ENCODE results near the gene HMG20A.

The HMG20A gene

GRCh38 chr15:77409259-77410156 is 11.2 kb upstream of the HMG20A start:
- TF ChIP-seq SIN3A (IDR thresholded peaks at IDR 0.05; ENCODE audit: borderline replicate concordance, insufficient read depth, low read length) = no peak
- no peak for TF ChIP-seq FOXP2 (optimal IDR thresholded peaks at IDR 0.05; ENCODE audit: borderline replicate concordance, extremely low read depth, extremely low read length, insufficient read depth)
- no peak for TF ChIP-seq POLR2AphosphoS5 (IDR thresholded peaks at IDR 0.05; ENCODE audit: low read depth, low read length)
- TF ChIP-seq, protein P1, sequence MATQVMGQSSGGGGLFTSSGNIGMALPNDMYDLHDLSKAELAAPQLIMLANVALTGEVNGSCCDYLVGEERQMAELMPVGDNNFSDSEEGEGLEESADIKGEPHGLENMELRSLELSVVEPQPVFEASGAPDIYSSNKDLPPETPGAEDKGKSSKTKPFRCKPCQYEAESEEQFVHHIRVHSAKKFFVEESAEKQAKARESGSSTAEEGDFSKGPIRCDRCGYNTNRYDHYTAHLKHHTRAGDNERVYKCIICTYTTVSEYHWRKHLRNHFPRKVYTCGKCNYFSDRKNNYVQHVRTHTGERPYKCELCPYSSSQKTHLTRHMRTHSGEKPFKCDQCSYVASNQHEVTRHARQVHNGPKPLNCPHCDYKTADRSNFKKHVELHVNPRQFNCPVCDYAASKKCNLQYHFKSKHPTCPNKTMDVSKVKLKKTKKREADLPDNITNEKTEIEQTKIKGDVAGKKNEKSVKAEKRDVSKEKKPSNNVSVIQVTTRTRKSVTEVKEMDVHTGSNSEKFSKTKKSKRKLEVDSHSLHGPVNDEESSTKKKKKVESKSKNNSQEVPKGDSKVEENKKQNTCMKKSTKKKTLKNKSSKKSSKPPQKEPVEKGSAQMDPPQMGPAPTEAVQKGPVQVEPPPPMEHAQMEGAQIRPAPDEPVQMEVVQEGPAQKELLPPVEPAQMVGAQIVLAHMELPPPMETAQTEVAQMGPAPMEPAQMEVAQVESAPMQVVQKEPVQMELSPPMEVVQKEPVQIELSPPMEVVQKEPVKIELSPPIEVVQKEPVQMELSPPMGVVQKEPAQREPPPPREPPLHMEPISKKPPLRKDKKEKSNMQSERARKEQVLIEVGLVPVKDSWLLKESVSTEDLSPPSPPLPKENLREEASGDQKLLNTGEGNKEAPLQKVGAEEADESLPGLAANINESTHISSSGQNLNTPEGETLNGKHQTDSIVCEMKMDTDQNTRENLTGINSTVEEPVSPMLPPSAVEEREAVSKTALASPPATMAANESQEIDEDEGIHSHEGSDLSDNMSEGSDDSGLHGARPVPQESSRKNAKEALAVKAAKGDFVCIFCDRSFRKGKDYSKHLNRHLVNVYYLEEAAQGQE (IDR thresholded peaks at IDR 0.05; ENCODE audit: insufficient read depth in 1 of 2, low read depth in 2 of 2, low read length in 2 of 2) = no peak
- TF ChIP-seq TAF1 (IDR thresholded peaks at IDR 0.05; ENCODE audit: borderline replicate concordance, insufficient read depth, low read length) = no peak

DNA sequence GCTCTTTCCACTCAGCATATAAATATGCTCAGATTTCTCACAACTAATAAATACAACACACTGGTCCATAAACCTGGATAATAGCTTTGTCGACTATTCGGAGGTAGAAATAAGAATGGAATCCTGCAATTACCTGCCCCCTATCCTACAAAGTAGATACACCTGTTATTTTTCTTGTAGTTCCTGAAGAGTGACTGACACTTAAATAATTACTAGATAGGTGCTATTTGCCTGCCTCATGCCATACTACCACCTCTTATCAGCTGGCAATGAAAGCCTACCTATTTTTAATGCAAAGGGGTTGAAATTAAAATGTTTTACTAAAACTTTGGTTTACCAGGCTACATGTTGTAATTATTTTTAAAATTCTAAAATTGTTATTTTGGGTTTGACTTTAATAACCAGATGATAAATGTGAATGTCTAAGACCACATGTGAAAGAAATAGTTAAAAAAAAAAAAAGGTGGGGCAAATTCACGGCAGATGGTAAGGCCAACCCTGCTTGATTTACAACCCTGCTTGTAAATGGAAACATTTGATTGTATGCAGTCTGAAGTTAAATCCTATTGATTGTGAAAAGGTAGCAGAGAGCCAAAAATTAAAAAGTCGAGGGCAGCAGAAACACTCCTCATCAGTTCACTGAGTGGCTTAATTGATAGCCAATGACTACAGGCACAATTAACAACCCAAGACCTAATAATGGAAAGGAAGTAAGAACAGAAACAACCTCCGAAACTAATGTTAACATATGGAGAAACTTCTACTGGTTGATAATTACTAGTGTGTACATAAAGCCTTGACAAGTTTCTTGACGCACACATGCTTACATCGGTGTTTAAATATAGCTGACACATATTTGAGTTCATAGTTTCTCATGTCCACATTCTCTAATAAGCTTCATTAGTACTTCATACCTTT is 9.7 kb upstream of the HMG20A start:
- TF ChIP-seq SIN3A (IDR thresholded peaks at IDR 0.05; ENCODE audit: borderline replicate concordance, insufficient read depth, low read length) (no peak), FOXP2 (optimal IDR thresholded peaks at IDR 0.05; ENCODE audit: borderline replicate concordance, extremely low read depth, extremely low read length, insufficient read depth) (no peak), TAF1 (IDR thresholded peaks at IDR 0.05; ENCODE audit: borderline replicate concordance, insufficient read depth, low read length) (no peak), POLR2AphosphoS5 (IDR thresholded peaks at IDR 0.05; ENCODE audit: low read depth, low read length) (no peak)
- TF ChIP-seq, protein P1 (IDR thresholded peaks at IDR 0.05; ENCODE audit: insufficient read depth in 1 of 2, low read depth in 2 of 2, low read length in 2 of 2) = no peak

DNA sequence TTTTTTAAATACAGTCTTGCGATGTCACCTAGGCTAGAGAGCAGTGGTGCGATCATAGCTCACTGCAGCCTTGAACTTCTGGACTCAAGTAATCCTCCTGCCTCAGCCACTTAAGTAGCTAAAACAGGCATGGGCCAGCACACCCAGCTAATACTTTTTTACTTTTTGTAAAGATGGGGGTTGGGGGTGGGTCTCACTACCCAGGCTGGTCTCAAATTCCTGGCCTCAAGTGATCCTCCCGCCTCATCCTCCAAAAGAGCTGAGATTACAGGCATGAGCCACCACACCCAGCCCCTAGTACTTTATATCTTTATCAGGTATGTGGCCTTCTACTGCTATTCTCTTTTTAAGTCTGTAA is 9.1 kb upstream of the HMG20A start:
- no peak for TF ChIP-seq POLR2AphosphoS5 (IDR thresholded peaks at IDR 0.05; ENCODE audit: low read depth, low read length)
- TF ChIP-seq, protein P1 (IDR thresholded peaks at IDR 0.05; ENCODE audit: insufficient read depth in 1 of 2, low read depth in 2 of 2, low read length in 2 of 2) = no peak
- no peak for TF ChIP-seq FOXP2 (optimal IDR thresholded peaks at IDR 0.05; ENCODE audit: borderline replicate concordance, extremely low read depth, extremely low read length, insufficient read depth)
- TF ChIP-seq SIN3A (IDR thresholded peaks at IDR 0.05; ENCODE audit: borderline replicate concordance, insufficient read depth, low read length) = no peak
- no peak for TF ChIP-seq TAF1 (IDR thresholded peaks at IDR 0.05; ENCODE audit: borderline replicate concordance, insufficient read depth, low read length)

GRCh38 chr15:77412972-77413698 is 7.6 kb upstream of the HMG20A start:
- TF ChIP-seq FOXP2 (optimal IDR thresholded peaks at IDR 0.05; ENCODE audit: borderline replicate concordance, extremely low read depth, extremely low read length, insufficient read depth) (no peak), POLR2AphosphoS5 (IDR thresholded peaks at IDR 0.05; ENCODE audit: low read depth, low read length) (no peak)
